Duodenal mucosa (tissue), 2 donors: ENCODE results near the gene CHM.
"Not testable (repeated sequence)": the region's sequence is repeated elsewhere in the genome, so short reads cannot be mapped to it uniquely, and the experiment has no call there.

ENCODE experiments used
- H3K27ac ChIP-seq: one replicate; pipeline ENCODE4 v1.7.0; 2013; ENCODE audit warnings: low read depth, low read length
- H3K27me3 ChIP-seq, 2 donors: one replicate each; pipeline ENCODE4 v1.7.0; 2013; ENCODE audit warnings: low read length in 2 of 2, control low read depth in 1 of 2; ENCODE audit not compliant: insufficient read depth in 2 of 2, control insufficient read depth in 1 of 2
- H3K36me3 ChIP-seq, 2 donors: one replicate each; pipeline ENCODE4 v1.7.0; 2013; ENCODE audit warnings: low read length in 2 of 2, control low read depth in 1 of 2; ENCODE audit not compliant: insufficient read depth in 2 of 2, control insufficient read depth in 1 of 2
- H3K4me1 ChIP-seq, 2 donors: one replicate each; pipeline ENCODE4 v1.7.0; 2013; ENCODE audit warnings: low read length in 2 of 2, control low read depth in 1 of 2; ENCODE audit not compliant: insufficient read depth in 2 of 2, control insufficient read depth in 1 of 2
- H3K4me3 ChIP-seq, 2 donors: one replicate each; pipeline ENCODE4 v1.7.0; 2013; ENCODE audit warnings: low read length in 2 of 2, low read depth in 1 of 2
- H3K9ac ChIP-seq, 2 donors: one replicate each; pipeline ENCODE4 v1.7.0; 2013; ENCODE audit warnings: low read length in 2 of 2, low read depth in 1 of 2
- H3K9me3 ChIP-seq, 2 donors: one replicate each; pipeline ENCODE4 v1.7.0; 2013; ENCODE audit warnings: low read length in 2 of 2, control low read depth in 1 of 2; ENCODE audit not compliant: control insufficient read depth in 1 of 2

CHM gene

DNA sequence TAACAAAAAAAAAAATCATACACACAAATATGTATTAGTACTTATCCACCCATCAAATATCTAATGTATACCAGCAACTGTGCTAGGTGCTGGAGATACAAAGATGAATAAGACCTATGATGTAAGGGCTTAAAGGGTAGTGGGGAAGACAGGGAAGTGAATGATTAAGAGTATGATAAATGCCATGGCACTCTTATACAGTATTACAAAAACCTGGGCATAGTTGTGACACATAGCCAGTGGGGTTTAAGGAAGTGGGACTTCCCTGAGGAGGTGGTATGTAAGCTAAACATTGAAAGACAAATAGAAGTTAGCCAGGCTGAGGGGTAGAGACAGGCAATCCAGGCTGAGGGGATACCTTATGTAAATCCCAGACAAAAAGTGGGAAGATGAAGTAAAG is 23.5 kb downstream of the CHM start:
- no peak overlapping the region for H3K27ac ChIP-seq
- no peaks in the 10 kb centered on the region for H3K9me3 ChIP-seq
- H3K4me3 ChIP-seq, result no peak overlapping the region
- no peak overlapping the region for H3K9ac ChIP-seq
- H3K4me1 ChIP-seq, result no peaks in the 10 kb centered on the region
- H3K27me3 ChIP-seq, result no peaks in the 10 kb centered on the region
- peaks cover 0 to 3% of the 10 kb centered on the region in 2 donors for H3K36me3 ChIP-seq

- no peaks in the 10 kb centered on the region for H3K27me3 ChIP-seq
- H3K27ac ChIP-seq, result no peak overlapping the region
- H3K9me3 ChIP-seq, result no peaks in the 10 kb centered on the region
- no peaks in the 10 kb centered on the region for H3K4me1 ChIP-seq
- no peak overlapping the region for H3K4me3 ChIP-seq
- H3K36me3 ChIP-seq, result peaks cover 0 to 3% of the 10 kb centered on the region in 2 donors
- no peak overlapping the region for H3K9ac ChIP-seq
These were observed 25.6 kb downstream of the CHM start for GRCh38 chrX:86021652-86022289.

- H3K9ac ChIP-seq, result no peak overlapping the region
- no peaks in the 10 kb centered on the region for H3K27me3 ChIP-seq
- H3K4me3 ChIP-seq, result no peak overlapping the region
- no peaks in the 10 kb centered on the region for H3K9me3 ChIP-seq
- H3K27ac ChIP-seq, result no peak overlapping the region
- H3K36me3 ChIP-seq, result no peaks in the 10 kb centered on the region
- no peaks in the 10 kb centered on the region for H3K4me1 ChIP-seq
These were observed 31.2 kb downstream of the CHM start for GRCh38 chrX:86016139-86016538.

GRCh38 chrX:86014959-86015358 is 32.4 kb downstream of the CHM start:
- H3K27me3 ChIP-seq, H3K27ac ChIP-seq, H3K9ac ChIP-seq, H3K4me1 ChIP-seq, H3K4me3 ChIP-seq, H3K36me3 ChIP-seq, H3K9me3 ChIP-seq: not testable (repeated sequence)

GRCh38 chrX:86014421-86014820 is 32.9 kb downstream of the CHM start:
- Histone ChIP-seq H3K36me3 (no peaks in the 10 kb centered on the region), H3K27ac (no peak overlapping the region), H3K4me1 (no peaks in the 10 kb centered on the region), H3K4me3 (no peak overlapping the region), H3K27me3 (no peaks in the 10 kb centered on the region), H3K9ac (no peak overlapping the region), H3K9me3 (no peaks in the 10 kb centered on the region)

GRCh38 chrX:86013792-86014191 is 33.6 kb downstream of the CHM start:
- H3K27ac ChIP-seq, result no peak overlapping the region
- no peaks in the 10 kb centered on the region for H3K27me3 ChIP-seq
- H3K9ac ChIP-seq, result no peak overlapping the region
- no peaks in the 10 kb centered on the region for H3K36me3 ChIP-seq
- H3K9me3 ChIP-seq, result no peaks in the 10 kb centered on the region
- no peaks in the 10 kb centered on the region for H3K4me1 ChIP-seq
- no peak overlapping the region for H3K4me3 ChIP-seq

DNA sequence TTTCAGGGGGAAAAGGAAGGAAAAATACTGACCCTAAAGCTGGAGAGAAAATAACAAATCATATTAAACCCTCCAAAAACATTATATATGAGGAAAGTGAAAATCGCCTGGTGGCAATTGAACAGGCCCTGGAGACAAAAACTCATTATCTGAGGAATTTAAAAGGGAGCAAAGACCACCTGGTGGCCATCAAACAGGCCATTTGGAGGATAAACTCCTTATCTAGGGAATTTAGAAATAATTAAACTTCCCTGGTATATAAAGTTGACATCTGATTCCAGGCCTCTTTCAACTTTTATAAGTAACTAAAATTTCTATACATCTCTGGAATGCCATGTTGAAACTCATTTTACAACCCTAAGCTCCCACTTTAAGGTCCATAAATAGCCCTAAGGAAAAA is 35.2 kb downstream of the CHM start:
- no peak overlapping the region for H3K4me3 ChIP-seq
- H3K36me3 ChIP-seq, result no peaks in the 10 kb centered on the region
- no peak overlapping the region for H3K9ac ChIP-seq
- H3K27me3 ChIP-seq, result no peaks in the 10 kb centered on the region
- H3K4me1 ChIP-seq, result no peaks in the 10 kb centered on the region
- H3K27ac ChIP-seq, result no peak overlapping the region
- H3K9me3 ChIP-seq, result no peaks in the 10 kb centered on the region

- H3K36me3 ChIP-seq, H3K9me3 ChIP-seq, H3K4me1 ChIP-seq, H3K27me3 ChIP-seq, H3K27ac ChIP-seq, H3K9ac ChIP-seq, H3K4me3 ChIP-seq: not testable (repeated sequence)
These were observed 37.6 kb downstream of the CHM start for GRCh38 chrX:86009803-86010202.

- not testable (repeated sequence) for H3K27me3 ChIP-seq, H3K4me3 ChIP-seq, H3K9ac ChIP-seq, H3K4me1 ChIP-seq, H3K27ac ChIP-seq, H3K36me3 ChIP-seq, H3K9me3 ChIP-seq
These were observed 39.5 kb downstream of the CHM start for GRCh38 chrX:86007891-86008290.

- no peak overlapping the region for H3K9ac ChIP-seq
- no peak overlapping the region for H3K27ac ChIP-seq
- H3K36me3 ChIP-seq, result no peaks in the 10 kb centered on the region
- H3K27me3 ChIP-seq, result no peaks in the 10 kb centered on the region
- no peaks in the 10 kb centered on the region for H3K9me3 ChIP-seq
- no peaks in the 10 kb centered on the region for H3K4me1 ChIP-seq
- no peak overlapping the region for H3K4me3 ChIP-seq
These were observed 45.1 kb downstream of the CHM start for GRCh38 chrX:86002076-86002896.
